Spleen (tissue), 11 donors: ENCODE measurements around the gene ACP7. TPM values are rescaled to one million over a fixed set of nuclear protein-coding genes. Genes with fewer than 3 reads are reported as not detected.

Experiments
- DNase-seq: peaks from one replicate; pipeline ENCODE4 v3.0.0-alpha.2; 2020
- H3K27ac ChIP-seq, 8 donors: fragments of 200-600 bp; sonication (generic) in 7 of 8; 1 replicate in 4 of 8; 2 replicates in 4 of 8; pipeline versions ENCODE4 v1.5.0 to v1.8.0; 2016 to 2021; ENCODE audit warnings: inconsistent platforms in 4 of 8, mild to moderate bottlenecking in 4 of 8, moderate library complexity in 1 of 8
- H3K27me3 ChIP-seq, 7 donors: fragments of 200-600 bp; sonication (generic) in 6 of 7; replicated peaks in 1 of 7; 1 replicate in 4 of 7; 2 replicates in 3 of 7; pipeline versions ENCODE4 v1.5.0 to v1.8.0; 2016 to 2021; ENCODE audit warnings: inconsistent platforms in 3 of 7, mild to moderate bottlenecking in 1 of 7
- H3K36me3 ChIP-seq, 6 donors: fragments of 200-600 bp; sonication (generic) in 5 of 6; 1 replicate in 4 of 6; 2 replicates in 2 of 6; pipeline versions ENCODE4 v1.5.0 to v1.8.0; 2016 to 2021; ENCODE audit warnings: inconsistent platforms in 2 of 6
- H3K4me1 ChIP-seq, 6 donors: fragments of 200-600 bp; sonication (generic) in 5 of 6; 1 replicate in 3 of 6; 2 replicates in 3 of 6; pipeline versions ENCODE4 v1.5.0 to v1.8.0; 2016 to 2021; ENCODE audit warnings: inconsistent platforms in 3 of 6
- H3K4me3 ChIP-seq, 8 donors: fragments of 200-600 bp; sonication (generic) in 7 of 8; 1 replicate in 4 of 8; 2 replicates in 4 of 8; pipeline versions ENCODE4 v1.5.0 to v1.8.0; 2016 to 2021; ENCODE audit warnings: inconsistent platforms in 4 of 8, mild to moderate bottlenecking in 4 of 8, moderate library complexity in 2 of 8
- H3K9me3 ChIP-seq, 8 donors: fragments of 200-600 bp; sonication (generic) in 7 of 8; 1 replicate in 4 of 8; 2 replicates in 4 of 8; pipeline versions ENCODE4 v1.5.0 to v1.8.0; 2016 to 2021; ENCODE audit warnings: inconsistent platforms in 4 of 8
- CTCF ChIP-seq, 11 experiments: fragments of 200-600 bp in 7 of 11; fragments of 450-650 bp in 4 of 11; sonication (generic) in 4 of 11; IDR thresholded peaks in 8 of 11; conservative IDR thresholded peaks in 3 of 11; 1 replicate in 7 of 11; 2 replicates in 4 of 11; pipeline versions ENCODE4 v1.4.0 to v1.8.0; 2016 to 2021; ENCODE audit warnings: antibody characterized with exemption in 11 of 11, inconsistent platforms in 4 of 11, mild to moderate bottlenecking in 1 of 11
- POLR2A ChIP-seq, 3 donors: fragments of 450-650 bp; IDR thresholded peaks; one replicate each; pipeline ENCODE4 v1.5.1; 2017; ENCODE audit warnings: antibody characterized with exemption in 3 of 3, mild to moderate bottlenecking in 1 of 3
- POLR2AphosphoS5 ChIP-seq, 3 donors: sonication (generic); formaldehyde crosslinking; IDR thresholded peaks; one replicate each; pipeline ENCODE4 v1.5.1; 2017; ENCODE audit warnings: antibody characterized with exemption in 3 of 3
- WGBS, 5 donors: extraction: QIAGEN DNeasy Blood & Tissue Kit in 3 of 5; methylation state at CpG; one replicate each; pipeline versions ENCODE4 v1.1.5 to v1.1.7; 2013 to 2018; 5-methylcytosine and 5-hydroxymethylcytosine counted together
- intact Hi-C: fragments of 100-400 bp; cut with DNase I; formaldehyde crosslinking; loops from one replicate; pipeline ENCODE4 v1.15.0; 2023; ENCODE audit warnings: low total_unique reads
- polyA plus RNA-seq, 3 donors: library from polyadenylated mRNA; stranded (reverse); fragments of 200-250 nt; gene quantifications; one replicate each; pipeline ENCODE4 v1.2.1, GENCODE V29; 2013
- total RNA-seq, 7 donors: library from RNA; depleted of rRNA in 3 of 7; stranded (reverse); fragments of >200 nt in 3 of 7; fragmentation: NEBNext Ultra II Directional in 4 of 7; extraction: Animal tissue kit (Norgen Biotek cat#: 25700) in 4 of 7; gene quantifications; one replicate each; pipeline versions ENCODE4 v1.1.0 to v1.2.1, GENCODE V29; 2016 to 2021
- donor health status: healthy with polysubstance abuse.
- donor health status: DM: no; HTN: no; CAD: no; lungs with moderate emphysema.
- donor health status: DM: no; HTN: no; CAD: no.
- donor health status: Bipolar disorder and iron deficiency.
- donor health status: healthy.
- donor health status: DM: no; HTN: no; CAD: no.
- donor health status: DM: yes; HTN: yes; CAD: no.

Gene ACP7
- total and polyA plus RNA-seq, 10 donors, result not detected

GRCh38 chr19:39109641-39110040 is 25.5 kb downstream of the ACP7 start:
- peaks cover 0 to 5% (median 0%) of the 10 kb centered on the region in 6 donors for H3K4me1 ChIP-seq
- no peak overlapping the region for H3K27ac ChIP-seq
- no peaks in the 10 kb centered on the region for H3K9me3 ChIP-seq
- DNase-seq, result no peak
- intact Hi-C loops, result no loop called here
- TF ChIP-seq POLR2A (IDR thresholded peaks at IDR 0.05), result no peak
- TF ChIP-seq CTCF (IDR thresholded peaks at IDR 0.05 in 8 of 11, conservative IDR thresholded peaks at IDR 0.05 in 3 of 11), result no peak
- no peak for TF ChIP-seq POLR2AphosphoS5 (IDR thresholded peaks at IDR 0.05)
- peaks cover 0 to 57% (median 0%) of the 10 kb centered on the region in 7 donors for H3K27me3 ChIP-seq
- H3K4me3 ChIP-seq, result no peak overlapping the region
- H3K36me3 ChIP-seq, result no peaks in the 10 kb centered on the region

GRCh38 chr19:39110263-39110967 is 26.2 kb downstream of the ACP7 start:
- peak; percentile 87 for DNase-seq
- peaks cover 0 to 51% (median 0%) of the 10 kb centered on the region in 7 donors for H3K27me3 ChIP-seq
- intact Hi-C loops, result no loop called here
- H3K4me3 ChIP-seq, result no peak overlapping the region
- H3K36me3 ChIP-seq, result no peaks in the 10 kb centered on the region
- no peaks in the 10 kb centered on the region for H3K9me3 ChIP-seq
- TF ChIP-seq POLR2AphosphoS5 (IDR thresholded peaks at IDR 0.05) (no peak), POLR2A (IDR thresholded peaks at IDR 0.05) (no peak), CTCF (IDR thresholded peaks at IDR 0.05 in 8 of 11, conservative IDR thresholded peaks at IDR 0.05 in 3 of 11) (peak; percentile 59 to 89 (median 77))
- H3K27ac ChIP-seq, result no peak overlapping the region
- peaks cover 0 to 5% (median 0%) of the 10 kb centered on the region in 6 donors for H3K4me1 ChIP-seq
- 11 to 27% (median 24%) methylated on average over 6 to 16 of the region's 16 CpGs for WGBS, 5 donors

GRCh38 chr19:39111593-39112199 is 27.5 kb downstream of the ACP7 start:
- Histone ChIP-seq H3K4me3 (no peak overlapping the region), H3K27me3 (peaks cover 0 to 47% (median 0%) of the 10 kb centered on the region in 7 donors), H3K9me3 (no peaks in the 10 kb centered on the region), H3K27ac (no peak overlapping the region), H3K4me1 (peaks cover 0 to 5% (median 0%) of the 10 kb centered on the region in 6 donors), H3K36me3 (no peaks in the 10 kb centered on the region)
- 53 to 67% (median 63%) methylated on average over 17 to 18 of the region's 18 CpGs for WGBS, 5 donors
- intact Hi-C loops, result no loop called here
- no peak for DNase-seq
- TF ChIP-seq POLR2A (IDR thresholded peaks at IDR 0.05) (no peak), CTCF (IDR thresholded peaks at IDR 0.05 in 8 of 11, conservative IDR thresholded peaks at IDR 0.05 in 3 of 11) (no peak), POLR2AphosphoS5 (IDR thresholded peaks at IDR 0.05) (no peak)

- peaks cover 0 to 5% (median 0%) of the 10 kb centered on the region in 6 donors for H3K4me1 ChIP-seq
- intact Hi-C loops, result no loop called here
- DNase-seq, result no peak
- no peaks in the 10 kb centered on the region for H3K36me3 ChIP-seq
- H3K27ac ChIP-seq, result no peak overlapping the region
- TF ChIP-seq POLR2A (IDR thresholded peaks at IDR 0.05) (no peak), CTCF (IDR thresholded peaks at IDR 0.05 in 8 of 11, conservative IDR thresholded peaks at IDR 0.05 in 3 of 11) (no peak), POLR2AphosphoS5 (IDR thresholded peaks at IDR 0.05) (no peak)
- WGBS, 5 donors, result 84 to 91% (median 88%) methylated on average over 9 to 15 of the region's 15 CpGs
- H3K4me3 ChIP-seq, result no peak overlapping the region
- peaks cover 0 to 40% (median 0%) of the 10 kb centered on the region in 7 donors for H3K27me3 ChIP-seq
- no peaks in the 10 kb centered on the region for H3K9me3 ChIP-seq
These were observed 28.2 kb downstream of the ACP7 start for GRCh38 chr19:39112338-39112890.
